Neural progenitor cell (in vitro differentiated cells): ENCODE results near the gene TMEM128.

ENCODE experiments used
- CTCF ChIP-seq: fragments of 200-600 bp; sonication (generic); IDR thresholded peaks from 2 replicates; pipeline ENCODE4 v1.5.1; 2017; ENCODE audit warnings: antibody characterized with exemption, mild to moderate bottlenecking
- EZH2 ChIP-seq: fragments of 200-600 bp; sonication (generic); IDR thresholded peaks from 2 replicates; pipeline ENCODE4 v1.6.1; 2017; ENCODE audit warnings: antibody characterized with exemption, mild to moderate bottlenecking, moderate library complexity
- EZH2phosphoT487 ChIP-seq: fragments of 200-600 bp; sonication (generic); IDR thresholded peaks from 2 replicates; pipeline ENCODE4 v1.6.1; 2017; ENCODE audit warnings: antibody characterized with exemption

- TF ChIP-seq CTCF (no peak), EZH2 (no peak), EZH2phosphoT487 (no peak)
Observed at GRCh38 chr4:4217113-4217512, 30.9 kb downstream of the TMEM128 start.
